Measurements from ENCODE around the gene ANAPC10.

DNA sequence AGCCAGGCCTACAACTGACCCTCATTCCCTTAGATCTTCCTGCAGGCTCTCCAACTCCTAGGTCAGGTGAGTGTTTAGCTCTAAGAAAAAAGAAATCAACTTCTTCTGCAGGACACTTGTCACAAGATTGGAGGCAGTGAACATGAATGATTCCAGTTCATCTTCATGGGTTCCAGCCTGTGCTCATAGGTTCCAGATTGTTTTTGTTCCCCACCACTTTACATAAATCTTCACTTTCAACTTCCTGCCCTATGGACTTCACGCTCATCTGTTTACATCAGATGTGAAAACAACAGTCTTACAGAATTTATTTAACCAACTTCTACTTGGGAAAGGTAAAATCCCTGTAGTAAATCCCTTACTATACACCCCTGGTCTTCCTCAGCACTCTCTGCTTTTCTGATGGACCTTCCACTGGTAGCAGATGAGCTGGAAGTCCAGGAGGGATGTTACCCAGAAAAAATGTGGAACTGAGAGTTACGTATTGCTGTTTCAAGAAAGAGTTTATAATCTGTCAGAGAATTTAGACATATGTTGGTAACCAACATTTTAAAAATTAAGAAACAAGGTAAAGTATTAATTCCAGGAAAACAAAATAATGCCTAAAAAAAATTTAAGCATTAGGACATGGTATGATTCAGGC is 62.4 kb downstream of the ANAPC10 start:
- TF ChIP-seq, protein P1, sequence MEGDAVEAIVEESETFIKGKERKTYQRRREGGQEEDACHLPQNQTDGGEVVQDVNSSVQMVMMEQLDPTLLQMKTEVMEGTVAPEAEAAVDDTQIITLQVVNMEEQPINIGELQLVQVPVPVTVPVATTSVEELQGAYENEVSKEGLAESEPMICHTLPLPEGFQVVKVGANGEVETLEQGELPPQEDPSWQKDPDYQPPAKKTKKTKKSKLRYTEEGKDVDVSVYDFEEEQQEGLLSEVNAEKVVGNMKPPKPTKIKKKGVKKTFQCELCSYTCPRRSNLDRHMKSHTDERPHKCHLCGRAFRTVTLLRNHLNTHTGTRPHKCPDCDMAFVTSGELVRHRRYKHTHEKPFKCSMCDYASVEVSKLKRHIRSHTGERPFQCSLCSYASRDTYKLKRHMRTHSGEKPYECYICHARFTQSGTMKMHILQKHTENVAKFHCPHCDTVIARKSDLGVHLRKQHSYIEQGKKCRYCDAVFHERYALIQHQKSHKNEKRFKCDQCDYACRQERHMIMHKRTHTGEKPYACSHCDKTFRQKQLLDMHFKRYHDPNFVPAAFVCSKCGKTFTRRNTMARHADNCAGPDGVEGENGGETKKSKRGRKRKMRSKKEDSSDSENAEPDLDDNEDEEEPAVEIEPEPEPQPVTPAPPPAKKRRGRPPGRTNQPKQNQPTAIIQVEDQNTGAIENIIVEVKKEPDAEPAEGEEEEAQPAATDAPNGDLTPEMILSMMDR (IDR thresholded peaks at IDR 0.05): no peak
- no peak for TF ChIP-seq POLR2A (IDR thresholded peaks at IDR 0.05)
